C4-2B (cell line): ENCODE data around the gene SLC25A19.

ENCODE experiments used
- ZFX ChIP-seq: fragments of 450-650 bp; IDR thresholded peaks from 2 replicates; pipeline ENCODE4 v1.6.1; 2017
- TF ChIP-seq, protein P1 (sequence below): fragments of 450-650 bp; conservative IDR thresholded peaks from 2 replicates; pipeline ENCODE4 v1.5.1; 2017; ENCODE audit warnings: mild to moderate bottlenecking

DNA sequence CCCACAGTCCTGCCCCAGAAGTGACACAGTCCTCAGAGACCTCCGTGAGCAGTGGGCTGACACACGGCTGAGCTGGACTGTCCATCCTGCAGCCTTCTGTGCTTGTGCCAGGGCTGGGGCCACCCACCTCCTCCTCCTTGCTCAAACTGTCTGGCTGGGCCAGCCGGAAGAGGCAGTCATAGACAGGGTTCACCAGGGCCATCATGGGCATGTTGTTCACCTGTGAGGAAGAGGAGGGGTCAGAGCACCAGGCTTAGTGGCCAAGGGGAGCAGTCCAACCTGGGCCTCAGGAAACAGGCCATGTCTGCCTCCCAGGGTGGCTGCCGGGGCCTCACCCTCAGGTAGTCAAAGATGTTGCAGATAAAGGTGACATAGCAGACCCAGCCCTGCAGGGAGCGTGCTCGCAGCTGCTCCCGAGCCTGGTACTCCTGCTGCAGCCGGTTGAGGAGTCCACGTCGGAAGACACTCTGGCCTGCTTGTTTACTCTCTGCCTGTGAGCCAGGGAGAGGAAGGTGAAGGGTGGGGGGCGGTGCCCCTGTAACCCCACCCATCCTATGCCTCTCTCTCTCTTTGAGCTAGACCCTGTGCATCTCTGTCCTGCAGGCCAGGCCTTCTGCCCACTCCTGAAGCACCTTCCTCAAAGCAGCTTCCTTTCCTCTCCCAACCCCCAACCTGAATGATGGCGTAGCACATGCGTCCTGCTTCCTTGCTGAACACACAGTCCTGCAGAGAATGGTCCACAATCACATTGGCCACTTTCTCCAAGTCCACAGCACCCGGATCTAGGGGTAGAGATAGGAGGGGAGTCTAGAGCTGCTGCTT lies 21.6 kb downstream of the SLC25A19 start:
- TF ChIP-seq, protein P1, sequence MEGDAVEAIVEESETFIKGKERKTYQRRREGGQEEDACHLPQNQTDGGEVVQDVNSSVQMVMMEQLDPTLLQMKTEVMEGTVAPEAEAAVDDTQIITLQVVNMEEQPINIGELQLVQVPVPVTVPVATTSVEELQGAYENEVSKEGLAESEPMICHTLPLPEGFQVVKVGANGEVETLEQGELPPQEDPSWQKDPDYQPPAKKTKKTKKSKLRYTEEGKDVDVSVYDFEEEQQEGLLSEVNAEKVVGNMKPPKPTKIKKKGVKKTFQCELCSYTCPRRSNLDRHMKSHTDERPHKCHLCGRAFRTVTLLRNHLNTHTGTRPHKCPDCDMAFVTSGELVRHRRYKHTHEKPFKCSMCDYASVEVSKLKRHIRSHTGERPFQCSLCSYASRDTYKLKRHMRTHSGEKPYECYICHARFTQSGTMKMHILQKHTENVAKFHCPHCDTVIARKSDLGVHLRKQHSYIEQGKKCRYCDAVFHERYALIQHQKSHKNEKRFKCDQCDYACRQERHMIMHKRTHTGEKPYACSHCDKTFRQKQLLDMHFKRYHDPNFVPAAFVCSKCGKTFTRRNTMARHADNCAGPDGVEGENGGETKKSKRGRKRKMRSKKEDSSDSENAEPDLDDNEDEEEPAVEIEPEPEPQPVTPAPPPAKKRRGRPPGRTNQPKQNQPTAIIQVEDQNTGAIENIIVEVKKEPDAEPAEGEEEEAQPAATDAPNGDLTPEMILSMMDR, result no peak
- 0 out of 2 replicates have a peak, but pooled peaks have one; percentile 16 for TF ChIP-seq ZFX
